22Rv1 (cell line): ENCODE data around the gene MPV17.

Experiments
- ZFX ChIP-seq: fragments of 450-650 bp; IDR thresholded peaks from 2 replicates; pipeline ENCODE4 v1.6.1; 2017; ENCODE audit warnings: antibody characterized with exemption, borderline replicate concordance
- TF ChIP-seq, protein P1 (sequence below): fragments of 450-650 bp; IDR thresholded peaks from 2 replicates; pipeline ENCODE4 v1.5.1; 2017; ENCODE audit warnings: mild to moderate bottlenecking

- TF ChIP-seq, protein P1, sequence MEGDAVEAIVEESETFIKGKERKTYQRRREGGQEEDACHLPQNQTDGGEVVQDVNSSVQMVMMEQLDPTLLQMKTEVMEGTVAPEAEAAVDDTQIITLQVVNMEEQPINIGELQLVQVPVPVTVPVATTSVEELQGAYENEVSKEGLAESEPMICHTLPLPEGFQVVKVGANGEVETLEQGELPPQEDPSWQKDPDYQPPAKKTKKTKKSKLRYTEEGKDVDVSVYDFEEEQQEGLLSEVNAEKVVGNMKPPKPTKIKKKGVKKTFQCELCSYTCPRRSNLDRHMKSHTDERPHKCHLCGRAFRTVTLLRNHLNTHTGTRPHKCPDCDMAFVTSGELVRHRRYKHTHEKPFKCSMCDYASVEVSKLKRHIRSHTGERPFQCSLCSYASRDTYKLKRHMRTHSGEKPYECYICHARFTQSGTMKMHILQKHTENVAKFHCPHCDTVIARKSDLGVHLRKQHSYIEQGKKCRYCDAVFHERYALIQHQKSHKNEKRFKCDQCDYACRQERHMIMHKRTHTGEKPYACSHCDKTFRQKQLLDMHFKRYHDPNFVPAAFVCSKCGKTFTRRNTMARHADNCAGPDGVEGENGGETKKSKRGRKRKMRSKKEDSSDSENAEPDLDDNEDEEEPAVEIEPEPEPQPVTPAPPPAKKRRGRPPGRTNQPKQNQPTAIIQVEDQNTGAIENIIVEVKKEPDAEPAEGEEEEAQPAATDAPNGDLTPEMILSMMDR = no peak
- no peak for TF ChIP-seq ZFX
Measured at GRCh38 chr2:27356056-27356381, 33.1 kb upstream of the MPV17 start.
